Upper lobe of left lung (tissue), 6 donors: ENCODE measurements around the gene PDZD2. TPM values are rescaled to one million over a fixed set of nuclear protein-coding genes. Genes with fewer than 3 reads are reported as not detected.
"Not testable (repeated sequence)": the region's sequence is repeated elsewhere in the genome, so short reads cannot be mapped to it uniquely, and the experiment has no call there.

ENCODE experiments used
- ATAC-seq, 2 donors: fragments of 200-7000 bp; cut with Tn5 transposase; one replicate each; pipeline ENCODE4 v1.9.1; 2022; ENCODE audit warnings: mild to moderate bottlenecking in 2 of 2, moderate library complexity in 2 of 2; ENCODE audit not compliant: low FRiP score in 2 of 2
- DNase-seq, 2 donors: peaks; one replicate each; pipeline ENCODE4 v3.0.0-alpha.2; 2019 to 2020
- H3K27ac ChIP-seq, 4 donors: fragments of 200-600 bp; sonication (generic); one replicate each; pipeline ENCODE4 v1.5.1; 2016 to 2019
- H3K27me3 ChIP-seq, 4 donors: fragments of 200-600 bp; sonication (generic); one replicate each; pipeline ENCODE4 v1.5.1; 2017 to 2019
- H3K36me3 ChIP-seq, 4 donors: fragments of 200-600 bp; sonication (generic); one replicate each; pipeline ENCODE4 v1.5.1; 2016 to 2019
- H3K4me1 ChIP-seq, 4 donors: fragments of 200-600 bp; sonication (generic); one replicate each; pipeline ENCODE4 v1.5.1; 2018 to 2019
- H3K4me3 ChIP-seq, 4 donors: fragments of 200-600 bp; sonication (generic); one replicate each; pipeline ENCODE4 v1.5.1; 2017 to 2019; ENCODE audit warnings: mild to moderate bottlenecking in 2 of 4, moderate library complexity in 1 of 4
- H3K9me3 ChIP-seq, 4 donors: fragments of 200-600 bp; sonication (generic); one replicate each; pipeline ENCODE4 v1.5.1; 2018 to 2019
- EP300 ChIP-seq, 4 donors: sonication (generic); formaldehyde crosslinking; IDR thresholded peaks; one replicate each; pipeline ENCODE4 v1.5.1; 2017; ENCODE audit warnings: antibody characterized with exemption in 4 of 4, control low read depth in 2 of 4
- POLR2A ChIP-seq, 4 donors: fragments of 450-650 bp; IDR thresholded peaks; one replicate each; pipeline ENCODE4 v1.5.1; 2016 to 2017; ENCODE audit warnings: antibody characterized with exemption in 4 of 4, mild to moderate bottlenecking in 2 of 4
- POLR2AphosphoS5 ChIP-seq, 2 donors: sonication (generic); formaldehyde crosslinking; IDR thresholded peaks; one replicate each; pipeline ENCODE4 v1.5.1; 2017; ENCODE audit warnings: antibody characterized with exemption in 2 of 2
- WGBS, 2 donors: methylation state at CpG; one replicate each; pipeline ENCODE4 v1.1.5; 2017 to 2018; 5-methylcytosine and 5-hydroxymethylcytosine counted together
- total RNA-seq, 6 donors: library from RNA; depleted of rRNA in 4 of 6; stranded (reverse); fragments of >200 nt in 4 of 6; gene quantifications; one replicate each; pipeline versions ENCODE4 v1.1.0 to v1.2.1, GENCODE V29; 2016 to 2021
- TF ChIP-seq, protein P1 (sequence below), 6 experiments: fragments of 450-650 bp in 4 of 6; fragments of 200-600 bp in 2 of 6; sonication (generic) in 2 of 6; IDR thresholded peaks; one replicate each; pipeline ENCODE4 v1.5.1; 2016 to 2019; ENCODE audit warnings: antibody characterized with exemption in 6 of 6
- donor health status: DM: no; HTN: no; CAD: no; lungs with moderate emphysema.
- donor health status: DM: no; HTN: yes; CAD: no; lungs with severe emphysema.

PDZD2 gene
- total RNA-seq, 6 donors from 2014 or later: 53.4 to 73.6 (median 68.4) TPM

DNA sequence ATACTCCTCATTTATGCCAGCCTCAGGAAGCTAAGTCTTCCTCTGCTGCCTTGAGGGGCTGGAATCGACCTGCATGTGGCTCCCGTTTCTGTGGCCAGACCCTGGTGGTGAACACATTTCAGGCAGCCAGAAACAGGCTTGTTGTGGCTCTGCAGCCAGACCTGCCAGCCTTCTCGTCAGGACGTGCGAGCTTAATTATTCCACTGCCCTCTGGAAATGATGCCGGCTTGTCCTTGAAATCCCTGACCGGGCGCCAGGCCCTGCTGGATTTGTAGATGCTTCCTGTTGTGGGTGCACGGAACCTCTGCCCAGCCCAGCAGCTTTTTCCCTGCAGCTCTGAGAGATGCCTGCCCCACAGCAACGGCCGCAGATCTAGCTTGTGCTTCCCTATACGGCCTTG is 41.6 kb downstream of the PDZD2 start:
- Histone ChIP-seq H3K4me3 (no peak overlapping the region), H3K27ac (no peak overlapping the region), H3K9me3 (no peaks in the 10 kb centered on the region), H3K27me3 (no peaks in the 10 kb centered on the region), H3K36me3 (no peaks in the 10 kb centered on the region), H3K4me1 (no peaks in the 10 kb centered on the region)
- ATAC-seq (no peak), DNase-seq (no peak)
- 63 to 87% methylated on average over 9 to 12 of the region's 12 CpGs for WGBS, 2 donors
- TF ChIP-seq EP300 (IDR thresholded peaks at IDR 0.05): no peak
- no peak for TF ChIP-seq POLR2AphosphoS5 (IDR thresholded peaks at IDR 0.05)
- TF ChIP-seq POLR2A (IDR thresholded peaks at IDR 0.05): no peak
- TF ChIP-seq, protein P1, sequence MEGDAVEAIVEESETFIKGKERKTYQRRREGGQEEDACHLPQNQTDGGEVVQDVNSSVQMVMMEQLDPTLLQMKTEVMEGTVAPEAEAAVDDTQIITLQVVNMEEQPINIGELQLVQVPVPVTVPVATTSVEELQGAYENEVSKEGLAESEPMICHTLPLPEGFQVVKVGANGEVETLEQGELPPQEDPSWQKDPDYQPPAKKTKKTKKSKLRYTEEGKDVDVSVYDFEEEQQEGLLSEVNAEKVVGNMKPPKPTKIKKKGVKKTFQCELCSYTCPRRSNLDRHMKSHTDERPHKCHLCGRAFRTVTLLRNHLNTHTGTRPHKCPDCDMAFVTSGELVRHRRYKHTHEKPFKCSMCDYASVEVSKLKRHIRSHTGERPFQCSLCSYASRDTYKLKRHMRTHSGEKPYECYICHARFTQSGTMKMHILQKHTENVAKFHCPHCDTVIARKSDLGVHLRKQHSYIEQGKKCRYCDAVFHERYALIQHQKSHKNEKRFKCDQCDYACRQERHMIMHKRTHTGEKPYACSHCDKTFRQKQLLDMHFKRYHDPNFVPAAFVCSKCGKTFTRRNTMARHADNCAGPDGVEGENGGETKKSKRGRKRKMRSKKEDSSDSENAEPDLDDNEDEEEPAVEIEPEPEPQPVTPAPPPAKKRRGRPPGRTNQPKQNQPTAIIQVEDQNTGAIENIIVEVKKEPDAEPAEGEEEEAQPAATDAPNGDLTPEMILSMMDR (IDR thresholded peaks at IDR 0.05): no peak

DNA sequence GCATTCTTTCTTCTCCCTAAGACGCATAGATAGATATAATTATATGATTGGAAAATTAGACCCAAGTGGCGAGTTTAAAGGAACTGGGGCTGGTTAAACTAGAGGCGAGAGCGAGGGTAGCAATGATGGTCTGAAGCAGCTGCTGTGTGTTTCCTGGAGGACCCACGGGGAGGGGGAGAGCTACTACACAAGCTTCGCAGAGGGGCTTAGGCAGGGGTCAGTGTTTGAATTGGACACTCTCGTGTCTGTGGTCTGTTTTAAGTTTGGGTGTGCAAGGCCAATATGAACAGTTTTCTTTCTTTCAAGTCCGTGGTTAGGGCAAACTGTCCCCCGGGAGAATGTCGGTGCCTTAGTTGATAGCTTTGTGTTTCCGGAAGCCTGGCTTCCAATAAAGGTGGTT is 43.1 kb downstream of the PDZD2 start:
- DNase-seq (no peak), ATAC-seq (no peak)
- Histone ChIP-seq H3K9me3 (no peaks in the 10 kb centered on the region), H3K4me1 (no peaks in the 10 kb centered on the region), H3K4me3 (no peak overlapping the region), H3K36me3 (no peaks in the 10 kb centered on the region), H3K27me3 (no peaks in the 10 kb centered on the region), H3K27ac (no peak overlapping the region)
- no peak for TF ChIP-seq POLR2AphosphoS5 (IDR thresholded peaks at IDR 0.05)
- no peak for TF ChIP-seq POLR2A (IDR thresholded peaks at IDR 0.05)
- TF ChIP-seq EP300 (IDR thresholded peaks at IDR 0.05): no peak
- TF ChIP-seq, protein P1 (IDR thresholded peaks at IDR 0.05): no peak
- WGBS, 2 donors: 73 to 76% methylated on average over 11 of the region's 11 CpGs

DNA sequence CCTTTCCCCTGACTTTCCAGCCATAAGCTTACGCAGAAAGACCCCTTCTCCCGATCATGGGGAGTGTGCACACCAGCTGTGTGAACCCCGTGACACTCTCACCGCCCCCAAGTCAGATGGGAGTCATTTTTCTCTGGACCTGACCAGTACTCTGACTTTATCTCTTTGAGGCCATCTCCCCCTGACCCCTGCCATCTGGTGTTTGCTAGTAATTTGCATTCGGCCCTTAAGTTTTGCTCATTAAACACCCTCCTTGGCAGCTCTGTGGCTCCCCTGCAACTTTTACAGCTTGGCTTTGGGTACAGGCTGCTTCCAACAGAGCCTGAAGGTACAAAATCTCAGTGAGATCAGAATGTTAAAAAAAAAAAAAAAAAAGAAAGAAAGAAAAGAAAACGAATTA is 43.9 kb downstream of the PDZD2 start:
- H3K36me3 ChIP-seq: no peaks in the 10 kb centered on the region
- WGBS, 2 donors: 74 to 79% methylated on average over 6 of the region's 6 CpGs
- no peaks in the 10 kb centered on the region for H3K27me3 ChIP-seq
- H3K9me3 ChIP-seq: no peaks in the 10 kb centered on the region
- DNase-seq: no peak
- no peak overlapping the region for H3K27ac ChIP-seq
- H3K4me3 ChIP-seq: no peak overlapping the region
- no peaks in the 10 kb centered on the region for H3K4me1 ChIP-seq
- TF ChIP-seq, protein P1 (IDR thresholded peaks at IDR 0.05): no peak
- TF ChIP-seq POLR2A (IDR thresholded peaks at IDR 0.05): no peak
- TF ChIP-seq POLR2AphosphoS5 (IDR thresholded peaks at IDR 0.05): no peak
- TF ChIP-seq EP300 (IDR thresholded peaks at IDR 0.05): no peak
- ATAC-seq: no peak

DNA sequence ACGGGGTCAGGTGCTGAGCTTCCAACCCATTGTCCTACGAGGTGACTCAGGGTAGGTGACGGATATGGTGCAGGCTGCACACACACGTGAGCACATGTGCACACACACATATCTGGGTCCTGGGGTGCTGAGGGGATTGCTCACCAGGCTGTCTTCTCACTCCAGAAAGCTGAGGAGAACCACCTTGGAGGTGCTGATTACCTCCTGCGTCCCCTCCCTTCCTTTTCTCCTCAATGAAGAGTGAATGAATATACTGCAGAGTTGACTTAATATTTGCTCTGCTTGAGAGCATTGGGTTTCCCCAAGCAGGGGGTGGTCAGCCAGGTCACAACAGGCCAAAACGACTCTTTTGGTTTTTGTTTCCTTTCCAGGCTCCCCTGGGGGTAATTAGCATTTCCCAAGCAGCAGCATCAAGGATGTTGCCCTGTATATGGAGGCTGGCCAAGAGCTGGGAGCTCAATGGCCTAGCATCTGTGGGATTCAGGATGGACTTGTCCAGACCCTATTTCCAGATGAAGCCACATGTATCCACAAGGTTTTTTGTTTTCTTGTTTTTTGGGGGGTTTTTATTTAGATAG is 49.7 kb downstream of the PDZD2 start:
- 65 to 70% methylated on average over 6 of the region's 6 CpGs for WGBS, 2 donors
- Histone ChIP-seq H3K9me3 (no peaks in the 10 kb centered on the region), H3K4me3 (no peak overlapping the region), H3K27ac (no peak overlapping the region), H3K4me1 (no peaks in the 10 kb centered on the region), H3K27me3 (no peaks in the 10 kb centered on the region), H3K36me3 (no peaks in the 10 kb centered on the region)
- DNase-seq (no peak), ATAC-seq (no peak)
- no peak for TF ChIP-seq POLR2A (IDR thresholded peaks at IDR 0.05)
- TF ChIP-seq, protein P1 (IDR thresholded peaks at IDR 0.05): no peak

DNA sequence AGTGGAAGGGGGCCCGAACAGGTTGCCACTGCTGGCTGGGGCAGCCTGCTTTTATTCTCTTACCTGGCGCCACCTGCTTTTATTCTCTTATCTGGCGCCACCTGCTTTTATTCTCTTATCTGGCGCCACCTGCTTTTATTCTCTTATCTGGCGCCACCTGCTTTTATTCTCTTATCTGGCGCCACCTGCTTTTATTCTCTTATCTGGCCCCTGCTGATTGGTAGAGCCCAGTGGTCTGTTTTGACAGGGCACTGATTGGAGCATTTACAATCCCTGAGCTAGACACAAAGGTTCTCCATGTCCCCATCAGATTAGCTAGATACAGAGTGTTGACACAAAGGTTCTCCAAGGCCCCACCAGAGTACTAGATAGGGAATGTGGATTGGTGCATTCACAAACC is 52.5 kb downstream of the PDZD2 start:
- not testable (repeated sequence) for H3K4me3 ChIP-seq, ATAC-seq, H3K9me3 ChIP-seq, H3K27me3 ChIP-seq, H3K27ac ChIP-seq, H3K36me3 ChIP-seq, DNase-seq, H3K4me1 ChIP-seq
- 96% methylated on average over 6 of the region's 6 CpGs for WGBS, 2 donors
